Peyer's patch (tissue), 4 donors: Measurements from ENCODE around the gene IKZF2. TPM values are rescaled to one million over a fixed set of nuclear protein-coding genes. Genes with fewer than 3 reads are reported as not detected.

Source experiments
- DNase-seq, 3 donors: peaks; one replicate each; pipeline ENCODE4 v3.0.0-alpha.2; 2017 to 2019
- H3K27ac ChIP-seq, 4 donors: fragments of 200-600 bp; sonication (generic); one replicate each; pipeline ENCODE4 v1.5.1; 2016 to 2019
- H3K27me3 ChIP-seq, 2 donors: fragments of 200-600 bp; sonication (generic); one replicate each; pipeline ENCODE4 v1.5.1; 2019
- H3K36me3 ChIP-seq, 3 donors: fragments of 200-600 bp; sonication (generic); one replicate each; pipeline ENCODE4 v1.5.1; 2016 to 2019
- H3K4me1 ChIP-seq, 4 donors: fragments of 200-600 bp; sonication (generic); one replicate each; pipeline ENCODE4 v1.5.1; 2016 to 2019
- H3K4me3 ChIP-seq, 4 donors: fragments of 200-600 bp; sonication (generic); 1 replicate in 3 of 4; 2 replicates in 1 of 4; pipeline ENCODE4 v1.5.1; 2016 to 2019; ENCODE audit warnings: mild to moderate bottlenecking in 1 of 4
- H3K9me3 ChIP-seq, 4 donors: fragments of 200-600 bp; sonication (generic); one replicate each; pipeline ENCODE4 v1.5.1; 2016 to 2019; ENCODE audit warnings: mild to moderate bottlenecking in 1 of 4
- POLR2A ChIP-seq, 2 donors: fragments of 450-650 bp; IDR thresholded peaks; one replicate each; pipeline ENCODE4 v1.5.1; 2017; ENCODE audit warnings: antibody characterized with exemption in 2 of 2, mild to moderate bottlenecking in 2 of 2, moderate library complexity in 2 of 2
- total RNA-seq, 4 donors: library from RNA; depleted of rRNA; stranded (reverse); fragments of >200 nt; gene quantifications; one replicate each; pipeline ENCODE4 v1.1.0, GENCODE V29; 2016
- TF ChIP-seq, protein P1 (sequence below), 6 experiments: fragments of 450-650 bp in 4 of 6; fragments of 200-600 bp in 2 of 6; sonication (generic) in 1 of 6; IDR thresholded peaks; one replicate each; pipeline ENCODE4 v1.5.1; 2017 to 2019; ENCODE audit warnings: antibody characterized with exemption in 6 of 6, mild to moderate bottlenecking in 3 of 6, moderate library complexity in 1 of 6

Gene IKZF2
- total RNA-seq, 4 donors from 2014 or later: 4.2 to 8.3 (median 6.1) TPM

DNA sequence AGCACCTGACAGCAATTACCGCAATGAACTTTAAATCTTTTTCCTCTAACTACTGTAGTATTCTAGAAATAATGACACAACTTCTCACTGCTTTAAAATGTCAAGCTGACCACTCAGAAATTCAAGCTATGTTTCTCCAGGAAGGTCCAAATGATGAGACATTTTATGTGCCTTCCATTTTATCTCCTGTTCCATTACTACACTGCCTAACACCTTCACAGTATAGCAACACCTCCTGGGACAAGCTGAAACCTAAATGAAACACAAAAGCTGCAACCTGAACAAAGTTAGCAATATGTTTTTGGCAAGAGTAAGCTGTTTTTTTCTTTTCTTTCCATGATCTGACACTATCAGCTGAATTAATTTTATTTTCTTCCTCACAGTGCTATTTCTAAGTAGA lies 81.9 kb downstream of the IKZF2 start:
- DNase-seq: no peak
- H3K4me3 ChIP-seq: no peak overlapping the region
- H3K36me3 ChIP-seq: no peaks in the 10 kb centered on the region
- no peaks in the 10 kb centered on the region for H3K9me3 ChIP-seq
- no peaks in the 10 kb centered on the region for H3K27me3 ChIP-seq
- H3K4me1 ChIP-seq: peaks cover 0 to 6% (median 0%) of the 10 kb centered on the region in 4 donors
- TF ChIP-seq, protein P1, sequence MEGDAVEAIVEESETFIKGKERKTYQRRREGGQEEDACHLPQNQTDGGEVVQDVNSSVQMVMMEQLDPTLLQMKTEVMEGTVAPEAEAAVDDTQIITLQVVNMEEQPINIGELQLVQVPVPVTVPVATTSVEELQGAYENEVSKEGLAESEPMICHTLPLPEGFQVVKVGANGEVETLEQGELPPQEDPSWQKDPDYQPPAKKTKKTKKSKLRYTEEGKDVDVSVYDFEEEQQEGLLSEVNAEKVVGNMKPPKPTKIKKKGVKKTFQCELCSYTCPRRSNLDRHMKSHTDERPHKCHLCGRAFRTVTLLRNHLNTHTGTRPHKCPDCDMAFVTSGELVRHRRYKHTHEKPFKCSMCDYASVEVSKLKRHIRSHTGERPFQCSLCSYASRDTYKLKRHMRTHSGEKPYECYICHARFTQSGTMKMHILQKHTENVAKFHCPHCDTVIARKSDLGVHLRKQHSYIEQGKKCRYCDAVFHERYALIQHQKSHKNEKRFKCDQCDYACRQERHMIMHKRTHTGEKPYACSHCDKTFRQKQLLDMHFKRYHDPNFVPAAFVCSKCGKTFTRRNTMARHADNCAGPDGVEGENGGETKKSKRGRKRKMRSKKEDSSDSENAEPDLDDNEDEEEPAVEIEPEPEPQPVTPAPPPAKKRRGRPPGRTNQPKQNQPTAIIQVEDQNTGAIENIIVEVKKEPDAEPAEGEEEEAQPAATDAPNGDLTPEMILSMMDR (IDR thresholded peaks at IDR 0.05): no peak
- no peak for TF ChIP-seq POLR2A (IDR thresholded peaks at IDR 0.05)
- H3K27ac ChIP-seq: no peak overlapping the region

DNA sequence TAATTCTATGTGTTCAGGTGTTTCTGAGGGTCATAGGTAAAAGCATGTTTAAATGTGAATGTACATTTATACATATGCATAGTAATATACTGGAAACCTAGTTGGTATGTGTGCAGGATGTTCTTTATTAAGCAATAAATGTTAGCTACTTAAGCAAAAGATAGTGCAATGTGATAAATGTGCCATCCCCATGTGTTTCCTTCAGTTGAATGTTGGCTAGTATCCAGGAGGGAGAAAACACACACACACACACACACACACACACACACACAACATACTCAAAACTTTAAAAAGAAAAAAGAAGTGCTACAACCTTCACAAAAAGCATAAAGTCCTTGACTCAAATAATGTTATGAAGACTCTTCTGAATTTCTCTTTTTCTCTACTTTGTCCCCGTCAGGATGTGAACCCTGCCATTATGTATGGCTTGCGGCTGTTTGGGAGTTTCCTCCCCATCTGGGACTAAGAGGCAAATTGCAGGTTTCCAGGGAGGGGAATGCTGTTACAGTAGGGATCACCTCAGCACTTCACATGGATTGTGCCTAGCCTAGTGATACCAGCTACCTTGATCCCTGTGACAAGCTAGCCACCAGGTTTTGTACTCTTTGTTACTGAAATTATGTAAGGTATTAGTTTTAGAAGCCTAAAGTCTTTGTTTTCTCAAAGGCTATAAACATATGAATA lies 82.6 kb downstream of the IKZF2 start:
- no peak overlapping the region for H3K4me3 ChIP-seq
- H3K27me3 ChIP-seq: no peaks in the 10 kb centered on the region
- DNase-seq: no peak
- H3K4me1 ChIP-seq: peaks cover 0 to 6% (median 0%) of the 10 kb centered on the region in 4 donors
- TF ChIP-seq, protein P1 (IDR thresholded peaks at IDR 0.05): no peak
- no peak for TF ChIP-seq POLR2A (IDR thresholded peaks at IDR 0.05)
- no peak overlapping the region for H3K27ac ChIP-seq
- H3K36me3 ChIP-seq: no peaks in the 10 kb centered on the region
- H3K9me3 ChIP-seq: no peaks in the 10 kb centered on the region

DNA sequence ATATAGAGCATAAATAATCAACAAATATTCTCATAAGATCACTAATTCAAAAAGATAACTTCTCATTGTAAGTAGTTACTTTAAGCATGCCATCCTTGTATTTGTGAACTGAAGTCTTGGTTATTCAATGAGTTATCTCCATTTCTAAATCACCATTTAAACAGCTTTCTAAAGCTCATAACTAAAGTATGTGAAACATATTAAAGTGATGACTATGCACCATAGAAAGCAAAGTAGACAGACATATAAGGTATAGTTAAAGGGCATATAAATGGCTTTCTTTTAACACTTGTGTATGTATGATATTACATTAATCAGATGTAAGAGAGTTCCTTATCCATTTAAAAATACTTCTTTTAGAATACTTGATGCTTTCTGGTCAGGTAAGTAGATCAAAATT lies 83.5 kb downstream of the IKZF2 start:
- no peak overlapping the region for H3K27ac ChIP-seq
- DNase-seq: no peak
- no peaks in the 10 kb centered on the region for H3K27me3 ChIP-seq
- peaks cover 0 to 6% (median 0%) of the 10 kb centered on the region in 4 donors for H3K4me1 ChIP-seq
- H3K9me3 ChIP-seq: no peaks in the 10 kb centered on the region
- no peaks in the 10 kb centered on the region for H3K36me3 ChIP-seq
- TF ChIP-seq, protein P1 (IDR thresholded peaks at IDR 0.05): no peak
- no peak for TF ChIP-seq POLR2A (IDR thresholded peaks at IDR 0.05)
- no peak overlapping the region for H3K4me3 ChIP-seq

DNA sequence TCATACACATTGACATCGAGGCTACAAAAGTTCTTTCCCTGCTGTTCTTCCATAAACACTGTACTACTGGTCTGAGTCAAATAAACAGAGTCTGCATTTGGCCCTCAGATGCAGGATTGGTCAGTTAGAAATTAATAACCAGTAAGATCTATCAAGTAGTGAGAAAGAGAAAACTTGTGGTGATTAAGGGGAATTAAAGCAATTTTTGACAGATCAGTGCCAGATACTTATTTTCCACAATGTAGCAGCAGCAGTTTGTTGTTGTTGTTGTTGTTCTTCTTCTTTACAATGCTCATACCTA lies 85.0 kb downstream of the IKZF2 start:
- Histone ChIP-seq H3K9me3 (no peaks in the 10 kb centered on the region), H3K4me1 (peaks cover 0 to 6% (median 0%) of the 10 kb centered on the region in 4 donors), H3K4me3 (no peak overlapping the region), H3K27ac (no peak overlapping the region), H3K36me3 (no peaks in the 10 kb centered on the region), H3K27me3 (no peaks in the 10 kb centered on the region)
- TF ChIP-seq POLR2A (IDR thresholded peaks at IDR 0.05): no peak
- TF ChIP-seq, protein P1 (IDR thresholded peaks at IDR 0.05): no peak
- DNase-seq: no peak

DNA sequence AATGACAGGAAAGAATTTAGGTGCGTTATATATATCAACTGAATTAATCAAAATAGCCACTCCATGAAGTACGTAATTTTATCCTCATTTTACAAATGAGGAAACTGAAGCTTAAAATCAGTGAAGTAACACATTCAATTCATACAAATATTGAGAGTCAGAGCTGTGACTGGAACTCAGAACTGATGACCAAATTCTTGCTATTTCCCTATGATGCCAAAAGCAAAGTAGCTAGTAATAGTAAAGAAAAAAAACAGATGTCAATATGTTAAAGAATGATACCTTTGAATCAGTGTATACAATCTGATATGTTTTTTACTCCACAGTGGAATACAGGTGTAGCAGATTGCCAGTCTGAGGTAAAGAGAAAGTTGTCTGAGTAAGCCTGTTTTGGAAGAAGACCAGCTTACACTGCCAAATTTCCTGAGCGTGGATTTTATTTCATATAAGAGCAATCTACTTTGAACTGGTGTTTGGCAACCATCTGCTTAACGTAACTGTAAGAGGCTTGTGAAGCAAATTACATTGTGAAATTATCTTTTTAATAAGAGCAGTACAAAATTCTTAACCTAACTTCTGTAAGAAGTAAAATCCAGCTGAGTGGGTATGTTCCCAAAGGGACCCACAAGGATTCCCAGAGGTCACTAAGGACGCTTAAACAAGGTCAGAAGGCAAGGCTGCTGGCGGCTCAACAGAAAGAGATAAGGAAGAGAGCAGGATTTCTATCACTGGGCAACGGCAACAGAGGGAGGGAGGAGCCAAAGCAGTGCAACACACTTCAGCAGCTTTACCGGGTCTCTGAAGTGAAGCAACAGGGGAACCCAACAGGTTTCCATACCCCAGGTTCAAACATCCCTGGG lies 85.6 kb downstream of the IKZF2 start:
- TF ChIP-seq POLR2A (IDR thresholded peaks at IDR 0.05): no peak
- TF ChIP-seq, protein P1 (IDR thresholded peaks at IDR 0.05): no peak
- Histone ChIP-seq H3K36me3 (no peaks in the 10 kb centered on the region), H3K27ac (no peak overlapping the region), H3K4me1 (peaks cover 0 to 6% (median 0%) of the 10 kb centered on the region in 4 donors), H3K4me3 (no peak overlapping the region), H3K27me3 (no peaks in the 10 kb centered on the region), H3K9me3 (no peaks in the 10 kb centered on the region)
- peak in 2 of 3 donors; percentile 47 to 52 for DNase-seq
